Measurements from ENCODE around the gene SLC47A2. TPM values are rescaled to one million over a fixed set of nuclear protein-coding genes. Genes with fewer than 3 reads are reported as not detected.

Gene SLC47A2
- total RNA-seq, 1 experiment from 2014 or later = not detected

DNA sequence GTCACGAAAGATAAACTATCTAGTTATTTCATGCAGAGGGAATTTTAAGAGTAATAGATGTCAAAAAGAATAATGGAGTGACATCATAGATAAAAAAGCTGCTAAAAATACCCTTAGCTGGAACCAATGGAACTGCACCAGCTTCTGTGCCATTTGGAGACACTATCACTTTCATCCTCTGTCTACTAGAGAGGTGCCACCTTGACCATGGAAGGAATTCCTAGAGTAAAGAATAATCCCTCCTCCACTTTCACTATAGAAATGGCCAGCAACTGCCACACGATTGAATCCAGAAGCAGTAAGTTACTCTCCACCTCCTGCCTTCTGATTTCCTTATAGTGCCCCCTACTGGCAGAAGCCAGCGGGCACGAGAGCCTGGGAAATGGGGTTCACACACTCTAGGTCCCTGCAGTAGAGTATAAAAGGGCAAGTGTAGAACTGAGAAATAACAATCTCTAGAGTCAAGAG lies 70.6 kb downstream of the SLC47A2 start:
- H3K27me3 ChIP-seq (ENCODE audit: control insufficient read depth, insufficient read depth, low read length) = no peaks in the 10 kb centered on the region
- in situ Hi-C loops (cut with HindIII; ENCODE audit: low pct_unique_long_range_greater_than_20kb, low sequenced_read_pairs) (no loop called here), intact Hi-C loops (cut with micrococcal nuclease; ENCODE audit: unreplicated experiment) (loop anchor here (10.0 kb wide), 1 partner anchor 131 kb away; no protein-coding TSS in a partner anchor)
- no peaks in the 10 kb centered on the region for H3K9me3 ChIP-seq (ENCODE audit: control insufficient read depth, insufficient read depth, low read depth, low read length)
- BruUV-seq (replicated peaks) = no TSS peak
- TF ChIP-seq, protein P1, sequence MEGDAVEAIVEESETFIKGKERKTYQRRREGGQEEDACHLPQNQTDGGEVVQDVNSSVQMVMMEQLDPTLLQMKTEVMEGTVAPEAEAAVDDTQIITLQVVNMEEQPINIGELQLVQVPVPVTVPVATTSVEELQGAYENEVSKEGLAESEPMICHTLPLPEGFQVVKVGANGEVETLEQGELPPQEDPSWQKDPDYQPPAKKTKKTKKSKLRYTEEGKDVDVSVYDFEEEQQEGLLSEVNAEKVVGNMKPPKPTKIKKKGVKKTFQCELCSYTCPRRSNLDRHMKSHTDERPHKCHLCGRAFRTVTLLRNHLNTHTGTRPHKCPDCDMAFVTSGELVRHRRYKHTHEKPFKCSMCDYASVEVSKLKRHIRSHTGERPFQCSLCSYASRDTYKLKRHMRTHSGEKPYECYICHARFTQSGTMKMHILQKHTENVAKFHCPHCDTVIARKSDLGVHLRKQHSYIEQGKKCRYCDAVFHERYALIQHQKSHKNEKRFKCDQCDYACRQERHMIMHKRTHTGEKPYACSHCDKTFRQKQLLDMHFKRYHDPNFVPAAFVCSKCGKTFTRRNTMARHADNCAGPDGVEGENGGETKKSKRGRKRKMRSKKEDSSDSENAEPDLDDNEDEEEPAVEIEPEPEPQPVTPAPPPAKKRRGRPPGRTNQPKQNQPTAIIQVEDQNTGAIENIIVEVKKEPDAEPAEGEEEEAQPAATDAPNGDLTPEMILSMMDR (IDR thresholded peaks at IDR 0.05) = peak; percentile 84
- TF ChIP-seq, protein P2, sequence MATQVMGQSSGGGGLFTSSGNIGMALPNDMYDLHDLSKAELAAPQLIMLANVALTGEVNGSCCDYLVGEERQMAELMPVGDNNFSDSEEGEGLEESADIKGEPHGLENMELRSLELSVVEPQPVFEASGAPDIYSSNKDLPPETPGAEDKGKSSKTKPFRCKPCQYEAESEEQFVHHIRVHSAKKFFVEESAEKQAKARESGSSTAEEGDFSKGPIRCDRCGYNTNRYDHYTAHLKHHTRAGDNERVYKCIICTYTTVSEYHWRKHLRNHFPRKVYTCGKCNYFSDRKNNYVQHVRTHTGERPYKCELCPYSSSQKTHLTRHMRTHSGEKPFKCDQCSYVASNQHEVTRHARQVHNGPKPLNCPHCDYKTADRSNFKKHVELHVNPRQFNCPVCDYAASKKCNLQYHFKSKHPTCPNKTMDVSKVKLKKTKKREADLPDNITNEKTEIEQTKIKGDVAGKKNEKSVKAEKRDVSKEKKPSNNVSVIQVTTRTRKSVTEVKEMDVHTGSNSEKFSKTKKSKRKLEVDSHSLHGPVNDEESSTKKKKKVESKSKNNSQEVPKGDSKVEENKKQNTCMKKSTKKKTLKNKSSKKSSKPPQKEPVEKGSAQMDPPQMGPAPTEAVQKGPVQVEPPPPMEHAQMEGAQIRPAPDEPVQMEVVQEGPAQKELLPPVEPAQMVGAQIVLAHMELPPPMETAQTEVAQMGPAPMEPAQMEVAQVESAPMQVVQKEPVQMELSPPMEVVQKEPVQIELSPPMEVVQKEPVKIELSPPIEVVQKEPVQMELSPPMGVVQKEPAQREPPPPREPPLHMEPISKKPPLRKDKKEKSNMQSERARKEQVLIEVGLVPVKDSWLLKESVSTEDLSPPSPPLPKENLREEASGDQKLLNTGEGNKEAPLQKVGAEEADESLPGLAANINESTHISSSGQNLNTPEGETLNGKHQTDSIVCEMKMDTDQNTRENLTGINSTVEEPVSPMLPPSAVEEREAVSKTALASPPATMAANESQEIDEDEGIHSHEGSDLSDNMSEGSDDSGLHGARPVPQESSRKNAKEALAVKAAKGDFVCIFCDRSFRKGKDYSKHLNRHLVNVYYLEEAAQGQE (IDR thresholded peaks at IDR 0.05; ENCODE audit: insufficient read depth in 1 of 2, low read depth in 2 of 2, low read length in 1 of 2) = no peak
- ATAC-seq = no peak
- no peak overlapping the region for H3K4me3 ChIP-seq (ENCODE audit: low read depth in 2 of 2, low read length in 2 of 2)
- H3K27ac ChIP-seq (ENCODE audit: low read length) = peak overlapping the region; percentile 89
- ChIA-PET POLR2A (interaction anchor here (0.6 kb wide), 1 partner anchor 517 kb away, joined by 3 read pairs; no protein-coding TSS in a partner anchor), CTCF (no interaction called here)
- peaks cover 41% of the 10 kb centered on the region for H3K4me1 ChIP-seq (ENCODE audit: control insufficient read depth, insufficient read depth, low read length)
- DNase-seq (ENCODE audit: low read depth, low spot score) = no peak
- H3K36me3 ChIP-seq (ENCODE audit: control insufficient read depth, insufficient read depth, low read length) = peaks cover 2% of the 10 kb centered on the region; the same call in 1 of the 2 replicates

DNA sequence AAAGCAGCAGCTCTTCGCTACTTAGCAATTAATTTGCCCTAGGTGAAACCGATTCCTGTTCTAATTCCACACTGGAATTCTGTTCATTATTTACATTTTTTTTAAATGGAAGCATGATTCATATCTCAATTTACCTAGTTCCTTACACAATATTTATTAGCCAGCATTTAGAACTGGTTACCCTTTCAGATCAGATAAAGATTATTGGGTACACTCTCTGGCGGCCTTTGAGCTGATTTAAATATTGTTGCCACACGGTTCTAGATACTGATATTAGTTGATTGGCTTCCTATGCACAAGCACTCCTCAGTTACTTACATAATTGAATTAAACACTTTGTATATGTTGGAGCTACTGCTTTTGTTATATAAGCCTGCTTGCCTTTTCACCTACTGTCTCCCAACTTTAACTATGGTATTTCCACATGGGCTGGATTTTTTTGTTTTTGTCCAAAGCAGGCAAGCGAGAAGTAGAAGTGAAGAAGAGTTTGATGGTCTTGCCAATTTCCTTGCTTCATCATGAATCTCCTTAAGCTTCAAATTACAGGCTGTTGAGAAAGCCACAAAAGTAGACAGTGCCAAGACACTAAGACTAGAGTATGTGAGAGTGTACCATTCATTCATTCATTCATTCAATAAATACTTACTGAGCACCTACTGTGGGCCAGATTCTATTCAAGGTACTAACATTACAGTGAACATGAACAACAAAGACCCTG lies 71.7 kb downstream of the SLC47A2 start:
- DNase-seq (ENCODE audit: low read depth, low spot score) = no peak
- in situ Hi-C loops (cut with HindIII; ENCODE audit: low pct_unique_long_range_greater_than_20kb, low sequenced_read_pairs) = no loop called here
- CTCF ChIA-PET = no interaction called here
- intact Hi-C loops (cut with micrococcal nuclease; ENCODE audit: unreplicated experiment) = loop anchor here (10.0 kb wide), 1 partner anchor 130 kb away; no protein-coding TSS in a partner anchor
- POLR2A ChIA-PET = no interaction called here
- Histone ChIP-seq H3K27ac (ENCODE audit: low read length) (peak overlapping the region; percentile 89; the same call in 1 of the 2 replicates), H3K27me3 (ENCODE audit: control insufficient read depth, insufficient read depth, low read length) (no peaks in the 10 kb centered on the region), H3K4me1 (ENCODE audit: control insufficient read depth, insufficient read depth, low read length) (peaks cover 41% of the 10 kb centered on the region), H3K9me3 (ENCODE audit: control insufficient read depth, insufficient read depth, low read depth, low read length) (no peaks in the 10 kb centered on the region), H3K4me3 (ENCODE audit: low read depth in 2 of 2, low read length in 2 of 2) (no peak overlapping the region), H3K36me3 (ENCODE audit: control insufficient read depth, insufficient read depth, low read length) (peaks cover 2% of the 10 kb centered on the region; the same call in 1 of the 2 replicates)
- no peak for ATAC-seq
- TF ChIP-seq TCF7L2 (IDR thresholded peaks at IDR 0.05; ENCODE audit: low read depth, low read length) (no peak), SIN3A (IDR thresholded peaks at IDR 0.05; ENCODE audit: borderline replicate concordance, insufficient read depth, low read depth, low read length) (no peak), POLR2AphosphoS5 (IDR thresholded peaks at IDR 0.05; ENCODE audit: low read depth, low read length) (no peak)
- TF ChIP-seq, protein P2 (IDR thresholded peaks at IDR 0.05; ENCODE audit: insufficient read depth in 1 of 2, low read depth in 2 of 2, low read length in 1 of 2) = no peak
- TF ChIP-seq, protein P1 (IDR thresholded peaks at IDR 0.05) = no peak
- BruUV-seq (replicated peaks) = no TSS peak
